ENCODE measurements around the gene WDFY1.

WDFY1 gene

GRCh38 chr2:223930103-223930976 is 14.8 kb downstream of the WDFY1 start:
- no peak for DNase-seq (ENCODE audit: low read depth)

GRCh38 chr2:223929571-223930102 is 15.5 kb downstream of the WDFY1 start:
- no peak for DNase-seq (ENCODE audit: low read depth)

- no peak for DNase-seq (ENCODE audit: low read depth)
Observed at GRCh38 chr2:223928113-223929006, 16.8 kb downstream of the WDFY1 start.

- DNase-seq (ENCODE audit: low read depth): no peak
Observed at GRCh38 chr2:223925106-223925505, 20.0 kb downstream of the WDFY1 start.

GRCh38 chr2:223923976-223924375 is 21.2 kb downstream of the WDFY1 start:
- DNase-seq (ENCODE audit: low read depth): no peak

- no peak for DNase-seq (ENCODE audit: low read depth)
Observed at GRCh38 chr2:223922308-223922707, 22.8 kb downstream of the WDFY1 start.

GRCh38 chr2:223921204-223921603 is 23.9 kb downstream of the WDFY1 start:
- no peak for DNase-seq (ENCODE audit: low read depth)

GRCh38 chr2:223920109-223920508 is 25.0 kb downstream of the WDFY1 start:
- no peak for DNase-seq (ENCODE audit: low read depth)

GRCh38 chr2:223918671-223919134 is 26.4 kb downstream of the WDFY1 start:
- DNase-seq (ENCODE audit: low read depth): no peak

GRCh38 chr2:223916181-223916920 is 28.8 kb downstream of the WDFY1 start:
- DNase-seq (ENCODE audit: low read depth): no peak

GRCh38 chr2:223915071-223915470 is 30.1 kb downstream of the WDFY1 start:
- no peak for DNase-seq (ENCODE audit: low read depth)

- no peak for DNase-seq (ENCODE audit: low read depth)
Observed at GRCh38 chr2:223914324-223914723, 30.8 kb downstream of the WDFY1 start.

- DNase-seq (ENCODE audit: low read depth): no peak
Observed at GRCh38 chr2:223909001-223909741, 36.0 kb downstream of the WDFY1 start.

GRCh38 chr2:223908304-223908998 is 36.7 kb downstream of the WDFY1 start:
- no peak for DNase-seq (ENCODE audit: low read depth)

GRCh38 chr2:223905996-223906395 is 39.1 kb downstream of the WDFY1 start:
- no peak for DNase-seq (ENCODE audit: low read depth)

GRCh38 chr2:223901854-223902253 is 43.3 kb downstream of the WDFY1 start:
- no peak for DNase-seq (ENCODE audit: low read depth)

GRCh38 chr2:223901311-223901710 is 43.8 kb downstream of the WDFY1 start:
- DNase-seq (ENCODE audit: low read depth): no peak

GRCh38 chr2:223900531-223900930 is 44.6 kb downstream of the WDFY1 start:
- DNase-seq (ENCODE audit: low read depth): no peak

- no peak for DNase-seq (ENCODE audit: low read depth)
Observed at GRCh38 chr2:223900066-223900465, 45.1 kb downstream of the WDFY1 start.

- no peak for DNase-seq (ENCODE audit: low read depth)
Observed at GRCh38 chr2:223897669-223898330, 47.3 kb downstream of the WDFY1 start.
